Measurements from ENCODE around the gene DCLRE1C. TPM values are rescaled to one million over a fixed set of nuclear protein-coding genes. Genes with fewer than 3 reads are reported as not detected.

Gene DCLRE1C
- total and polyA plus RNA-seq, 12 donors = 1.8 to 13.4 (median 8.3) TPM

GRCh38 chr10:14924013-14924412 is 29.9 kb downstream of the DCLRE1C start:
- no peaks in the 10 kb centered on the region for H3K4me1 ChIP-seq (replicated peaks in 1 of 2)
- H3K9me3 ChIP-seq (replicated peaks in 1 of 3) = no peaks in the 10 kb centered on the region
- H3K27ac ChIP-seq = no peak overlapping the region
- peaks cover 0 to 71% of the 10 kb centered on the region in 2 donors for H3K36me3 ChIP-seq (replicated peaks in 1 of 2)
- TF ChIP-seq POLR2A (IDR thresholded peaks at IDR 0.05) (no peak), CTCF (IDR thresholded peaks at IDR 0.05) (no peak)
- intact Hi-C loops (cut with DNase I) = no loop called here
- no peak overlapping the region for H3K4me3 ChIP-seq
- 97 to 100% (median 98%) methylated on average over 7 of the region's 7 CpGs for WGBS, 4 donors
- DNase-seq = no peak
- no peaks in the 10 kb centered on the region for H3K27me3 ChIP-seq

- intact Hi-C loops (cut with DNase I) = no loop called here
- peaks cover 0 to 3% (median 0%) of the 10 kb centered on the region in 3 donors for H3K9me3 ChIP-seq (replicated peaks in 1 of 3)
- 92 to 95% (median 94%) methylated on average over 3 of the region's 3 CpGs for WGBS, 4 donors
Observed at GRCh38 chr10:14918964-14919363, 34.9 kb downstream of the DCLRE1C start.

GRCh38 chr10:14917827-14918226 is 36.1 kb downstream of the DCLRE1C start:
- no peak overlapping the region for H3K4me3 ChIP-seq
- H3K27me3 ChIP-seq = no peaks in the 10 kb centered on the region
- DNase-seq = no peak
- peaks cover 6% of the 10 kb centered on the region in 2 donors for H3K4me1 ChIP-seq (replicated peaks in 1 of 2)
- H3K36me3 ChIP-seq (replicated peaks in 1 of 2) = peaks cover 0 to 52% of the 10 kb centered on the region in 2 donors
- TF ChIP-seq CTCF (IDR thresholded peaks at IDR 0.05) (no peak), POLR2A (IDR thresholded peaks at IDR 0.05) (no peak)
- intact Hi-C loops (cut with DNase I) = no loop called here
- no peak overlapping the region for H3K27ac ChIP-seq
- peaks cover 0 to 3% (median 0%) of the 10 kb centered on the region in 3 donors for H3K9me3 ChIP-seq (replicated peaks in 1 of 3)
- 96 to 100% (median 99%) methylated on average over 3 of the region's 3 CpGs for WGBS, 4 donors

More at GRCh38 chr10:14918964-14919363, 34.9 kb downstream of the DCLRE1C start:
- H3K27me3 ChIP-seq = no peaks in the 10 kb centered on the region
- peaks cover 6% of the 10 kb centered on the region in 2 donors for H3K4me1 ChIP-seq (replicated peaks in 1 of 2)
- TF ChIP-seq CTCF (IDR thresholded peaks at IDR 0.05) (no peak), POLR2A (IDR thresholded peaks at IDR 0.05) (no peak)
- peaks cover 0 to 58% of the 10 kb centered on the region in 2 donors for H3K36me3 ChIP-seq (replicated peaks in 1 of 2)
- H3K4me3 ChIP-seq = no peak overlapping the region
- no peak for DNase-seq
- no peak overlapping the region for H3K27ac ChIP-seq

GRCh38 chr10:14916600-14916999 is 37.3 kb downstream of the DCLRE1C start:
- no peak overlapping the region for H3K4me3 ChIP-seq
- no peak for DNase-seq
- no peak overlapping the region for H3K27ac ChIP-seq
- intact Hi-C loops (cut with DNase I) = no loop called here
- H3K36me3 ChIP-seq (replicated peaks in 1 of 2) = peaks cover 0 to 40% of the 10 kb centered on the region in 2 donors
- no peak for TF ChIP-seq CTCF (IDR thresholded peaks at IDR 0.05)
- no peak for TF ChIP-seq POLR2A (IDR thresholded peaks at IDR 0.05)
- peaks cover 6% of the 10 kb centered on the region in 2 donors for H3K4me1 ChIP-seq (replicated peaks in 1 of 2)
- H3K27me3 ChIP-seq = no peaks in the 10 kb centered on the region
- WGBS, 4 donors = 94 to 99% (median 97%) methylated on average over 2 of the region's 2 CpGs
- peaks cover 0 to 3% (median 0%) of the 10 kb centered on the region in 3 donors for H3K9me3 ChIP-seq (replicated peaks in 1 of 3)

Measured in adrenal gland (tissue), 12 donors.